MM.1S (cell line): ENCODE data around the gene ADAMTS17.

Source experiments
- DNase-seq: peaks from one replicate; pipeline ENCODE4 v3.0.0-alpha.2; 2015
- H2AFZ ChIP-seq: fragments of 300-600 bp; sonication (generic); 2 replicates; pipeline ENCODE4 v1.6.0; 2016; ENCODE audit warnings: antibody characterized with exemption, low read length
- H3F3A ChIP-seq: fragments of 300-600 bp; sonication (generic); 2 replicates; pipeline ENCODE4 v1.6.1; 2016; ENCODE audit warnings: mild to moderate bottlenecking, antibody characterized with exemption, low read length, moderate library complexity, mixed read lengths; ENCODE audit not compliant: insufficient read depth
- H3K27ac ChIP-seq: fragments of 300-600 bp; sonication (generic); 2 replicates; pipeline ENCODE4 v1.5.1; 2016; ENCODE audit warnings: mild to moderate bottlenecking, low read length
- H3K27me3 ChIP-seq: fragments of 300-600 bp; sonication (generic); replicated peaks from 2 replicates; pipeline ENCODE4 v1.6.0; 2016; ENCODE audit warnings: low read length; ENCODE audit not compliant: insufficient read depth
- H3K36me3 ChIP-seq: fragments of 300-600 bp; sonication (generic); replicated peaks from 2 replicates; pipeline ENCODE4 v1.6.1; 2016; ENCODE audit warnings: mild to moderate bottlenecking, low read length, mixed read lengths; ENCODE audit not compliant: insufficient read depth
- H3K4me1 ChIP-seq: fragments of 300-600 bp; sonication (generic); 2 replicates; pipeline ENCODE4 v1.6.1; 2016; ENCODE audit warnings: low read length, mixed read lengths
- H3K4me2 ChIP-seq: fragments of 300-600 bp; sonication (generic); 2 replicates; pipeline ENCODE4 v1.6.0; 2016; ENCODE audit warnings: low read depth, low read length
- H3K4me3 ChIP-seq: fragments of 300-600 bp; sonication (generic); 2 replicates; pipeline ENCODE4 v1.5.1; 2016; ENCODE audit warnings: low read length, mixed read lengths
- H3K79me2 ChIP-seq: fragments of 300-600 bp; sonication (generic); 2 replicates; pipeline ENCODE4 v1.6.1; 2016; ENCODE audit warnings: mixed run types, low read length, mixed read lengths
- H3K9ac ChIP-seq: fragments of 300-600 bp; sonication (generic); 2 replicates; pipeline ENCODE4 v1.6.1; 2016; ENCODE audit warnings: low read length, mixed read lengths
- H3K9me2 ChIP-seq: fragments of 300-600 bp; sonication (generic); replicated peaks from 2 replicates; pipeline ENCODE4 v1.6.1; 2016; ENCODE audit warnings: mild to moderate bottlenecking, low read length, mixed read lengths; ENCODE audit not compliant: insufficient read depth
- H3K9me3 ChIP-seq: fragments of 300-600 bp; sonication (generic); replicated peaks from 2 replicates; pipeline ENCODE4 v1.6.1; 2016; ENCODE audit warnings: mild to moderate bottlenecking, low read length, mixed read lengths; ENCODE audit not compliant: insufficient read depth
- H4K20me1 ChIP-seq: fragments of 300-600 bp; sonication (generic); 2 replicates; pipeline ENCODE4 v1.6.1; 2016; ENCODE audit warnings: mild to moderate bottlenecking, low read length, moderate library complexity, mixed read lengths; ENCODE audit not compliant: insufficient read depth
- EZH2 ChIP-seq: fragments of 300-600 bp; sonication (generic); optimal IDR thresholded peaks from 2 replicates; pipeline ENCODE3; 2017; ENCODE audit warnings: low read depth, mild to moderate bottlenecking, antibody characterized with exemption, low read length, mixed read lengths
- EZH2phosphoT487 ChIP-seq: fragments of 300-600 bp; sonication (generic); IDR thresholded peaks from 2 replicates; pipeline ENCODE4 v1.6.1; 2018; ENCODE audit warnings: antibody characterized with exemption, low read length
- TF ChIP-seq, protein P1 (sequence below): fragments of 300-600 bp; sonication (generic); IDR thresholded peaks from 2 replicates; pipeline ENCODE4 v1.5.1; 2016; ENCODE audit warnings: antibody characterized with exemption, low read length, mixed read lengths

ADAMTS17 gene

DNA sequence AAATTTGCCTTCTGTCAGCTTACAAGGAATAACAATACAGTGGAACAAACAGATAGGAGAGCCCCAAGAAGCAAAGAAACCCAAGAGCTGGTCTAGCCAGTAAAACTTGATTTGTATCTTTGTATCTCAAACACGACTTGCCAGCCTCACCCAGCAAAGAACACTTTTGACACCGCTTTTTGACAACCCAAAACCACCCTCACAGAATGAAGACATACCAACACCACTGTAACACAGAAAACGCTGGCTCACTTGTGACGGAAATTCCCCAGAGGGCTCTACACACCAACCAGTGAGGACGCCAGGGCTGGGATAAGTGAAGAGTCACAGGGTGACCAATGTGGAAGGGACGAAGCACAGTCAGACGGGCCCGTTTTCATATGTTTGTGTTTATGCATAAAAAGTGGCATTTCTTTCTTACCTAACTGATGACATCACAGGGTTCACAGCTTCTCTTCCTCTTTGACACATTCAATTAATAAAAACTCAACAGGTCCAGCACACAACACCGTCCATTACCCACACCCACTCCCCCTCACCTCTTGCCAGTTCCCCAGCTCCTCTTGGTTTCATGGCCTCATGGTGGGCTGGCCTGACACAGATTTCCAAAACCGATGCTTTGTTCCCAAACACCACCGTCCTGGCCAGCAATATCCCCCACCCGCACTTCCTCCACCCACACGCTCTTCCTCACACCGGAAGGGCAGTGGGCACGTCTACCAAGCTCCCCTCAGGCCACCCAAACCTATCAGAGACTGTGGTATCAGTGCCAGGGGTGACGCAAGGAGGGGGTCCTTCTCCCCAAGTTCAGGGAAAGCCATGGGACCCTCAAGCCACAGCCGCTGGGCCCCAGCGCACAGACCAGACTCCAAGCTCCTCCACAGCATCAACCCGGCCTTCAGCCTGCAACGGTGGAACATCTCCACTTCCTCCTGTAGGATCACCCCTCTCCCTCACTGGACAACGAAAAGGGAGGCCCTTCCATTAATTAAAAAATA, 94.2 kb downstream of the ADAMTS17 start:
- H3K9ac ChIP-seq, result no peak overlapping the region
- H3K27me3 ChIP-seq, result no peaks in the 10 kb centered on the region
- H3K79me2 ChIP-seq, result no peaks in the 10 kb centered on the region
- H3K27ac ChIP-seq, result no peak overlapping the region
- TF ChIP-seq EZH2phosphoT487, result no peak
- no peak for TF ChIP-seq EZH2
- TF ChIP-seq, protein P1, sequence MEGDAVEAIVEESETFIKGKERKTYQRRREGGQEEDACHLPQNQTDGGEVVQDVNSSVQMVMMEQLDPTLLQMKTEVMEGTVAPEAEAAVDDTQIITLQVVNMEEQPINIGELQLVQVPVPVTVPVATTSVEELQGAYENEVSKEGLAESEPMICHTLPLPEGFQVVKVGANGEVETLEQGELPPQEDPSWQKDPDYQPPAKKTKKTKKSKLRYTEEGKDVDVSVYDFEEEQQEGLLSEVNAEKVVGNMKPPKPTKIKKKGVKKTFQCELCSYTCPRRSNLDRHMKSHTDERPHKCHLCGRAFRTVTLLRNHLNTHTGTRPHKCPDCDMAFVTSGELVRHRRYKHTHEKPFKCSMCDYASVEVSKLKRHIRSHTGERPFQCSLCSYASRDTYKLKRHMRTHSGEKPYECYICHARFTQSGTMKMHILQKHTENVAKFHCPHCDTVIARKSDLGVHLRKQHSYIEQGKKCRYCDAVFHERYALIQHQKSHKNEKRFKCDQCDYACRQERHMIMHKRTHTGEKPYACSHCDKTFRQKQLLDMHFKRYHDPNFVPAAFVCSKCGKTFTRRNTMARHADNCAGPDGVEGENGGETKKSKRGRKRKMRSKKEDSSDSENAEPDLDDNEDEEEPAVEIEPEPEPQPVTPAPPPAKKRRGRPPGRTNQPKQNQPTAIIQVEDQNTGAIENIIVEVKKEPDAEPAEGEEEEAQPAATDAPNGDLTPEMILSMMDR, result no peak
- no peaks in the 10 kb centered on the region for H3K4me1 ChIP-seq
- H3F3A ChIP-seq, result no peaks in the 10 kb centered on the region
- no peak for DNase-seq
- no peak overlapping the region for H3K4me3 ChIP-seq
- no peaks in the 10 kb centered on the region for H4K20me1 ChIP-seq
- no peaks in the 10 kb centered on the region for H3K9me2 ChIP-seq
- no peak overlapping the region for H3K4me2 ChIP-seq
- H3K36me3 ChIP-seq, result no peaks in the 10 kb centered on the region
- no peak overlapping the region for H2AFZ ChIP-seq
- H3K9me3 ChIP-seq, result no peaks in the 10 kb centered on the region

DNA sequence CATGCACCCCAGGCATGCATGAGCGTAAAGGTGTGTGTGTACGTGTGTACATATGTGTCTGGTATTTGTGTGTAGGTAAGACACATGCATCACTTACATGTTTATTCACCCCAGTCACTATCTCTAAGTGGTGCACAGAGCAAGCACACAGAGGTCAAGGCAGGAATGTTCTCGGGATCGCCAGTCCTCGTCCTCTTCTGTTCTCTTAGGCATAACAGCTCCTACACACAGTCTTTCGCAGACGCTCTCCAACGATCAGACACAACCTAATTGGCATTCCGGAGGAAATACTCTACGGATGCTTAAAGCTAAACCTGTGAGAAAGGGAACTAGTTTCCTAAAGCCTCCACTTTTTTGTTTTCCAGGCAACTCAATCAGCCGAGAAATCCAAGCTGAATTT, 95.9 kb downstream of the ADAMTS17 start:
- H3K9me2 ChIP-seq, result no peaks in the 10 kb centered on the region
- no peak overlapping the region for H3K27ac ChIP-seq
- TF ChIP-seq, protein P1, result no peak
- TF ChIP-seq EZH2 (no peak), EZH2phosphoT487 (no peak)
- H3K79me2 ChIP-seq, result no peaks in the 10 kb centered on the region
- H3K4me2 ChIP-seq, result no peak overlapping the region
- H3K27me3 ChIP-seq, result no peaks in the 10 kb centered on the region
- H3F3A ChIP-seq, result no peaks in the 10 kb centered on the region
- no peak overlapping the region for H2AFZ ChIP-seq
- H3K4me1 ChIP-seq, result no peaks in the 10 kb centered on the region
- DNase-seq, result no peak
- no peaks in the 10 kb centered on the region for H4K20me1 ChIP-seq
- no peaks in the 10 kb centered on the region for H3K36me3 ChIP-seq
- no peak overlapping the region for H3K4me3 ChIP-seq
- no peaks in the 10 kb centered on the region for H3K9me3 ChIP-seq
- no peak overlapping the region for H3K9ac ChIP-seq

DNA sequence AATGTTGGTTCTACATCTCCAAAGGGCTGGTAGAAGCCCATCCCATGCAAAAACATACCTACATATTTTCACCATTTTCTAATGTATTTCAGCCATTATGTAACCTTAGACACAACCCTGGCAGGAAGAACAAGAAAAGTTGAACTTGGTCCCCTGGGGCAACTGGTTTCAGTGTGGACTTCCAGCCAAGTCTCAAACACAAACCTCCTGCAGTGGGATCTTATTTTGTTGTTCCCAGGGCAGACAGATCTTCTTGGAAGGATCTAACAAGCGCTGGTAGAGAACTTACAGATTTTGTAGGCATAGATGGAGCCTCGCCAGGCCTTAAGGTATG, 96.3 kb downstream of the ADAMTS17 start:
- Histone ChIP-seq H3K36me3 (no peaks in the 10 kb centered on the region), H3K4me3 (no peak overlapping the region), H3K9me2 (no peaks in the 10 kb centered on the region), H4K20me1 (no peaks in the 10 kb centered on the region), H3K9me3 (no peaks in the 10 kb centered on the region), H3K27ac (no peak overlapping the region), H3K4me2 (no peak overlapping the region), H3F3A (no peaks in the 10 kb centered on the region), H3K9ac (no peak overlapping the region), H3K4me1 (no peaks in the 10 kb centered on the region), H3K27me3 (no peaks in the 10 kb centered on the region), H3K79me2 (no peaks in the 10 kb centered on the region), H2AFZ (no peak overlapping the region)
- no peak for TF ChIP-seq EZH2
- TF ChIP-seq EZH2phosphoT487, result no peak
- TF ChIP-seq, protein P1, result no peak
- DNase-seq, result no peak
